H9 (cell line): Measurements from ENCODE around the gene PHLDB1. TPM values are rescaled to one million over a fixed set of nuclear protein-coding genes. Genes with fewer than 3 reads are reported as not detected.

Experiments used
- DNase-seq: peaks from one replicate; pipeline ENCODE4 v3.0.0-alpha.2; 2017
- H2AFZ ChIP-seq: one replicate; pipeline ENCODE4 v1.6.1; 2013; ENCODE audit warnings: mild to moderate bottlenecking, low read length, control low read depth, moderate library complexity
- H2AK5ac ChIP-seq: 2 replicates; pipeline ENCODE4 v1.6.1; 2013; ENCODE audit warnings: low read length, control low read depth, mixed read lengths; ENCODE audit not compliant: insufficient read length
- H2BK120ac ChIP-seq: one replicate; pipeline ENCODE4 v1.6.1; 2013; ENCODE audit warnings: low read depth, mild to moderate bottlenecking, low read length, control low read depth, inconsistent platforms; ENCODE audit not compliant: poor library complexity, severe bottlenecking
- H2BK12ac ChIP-seq: 2 replicates; pipeline ENCODE4 v1.6.1; 2013; ENCODE audit warnings: low read length, control low read depth, mixed read lengths, low read depth; ENCODE audit not compliant: insufficient read length
- H2BK15ac ChIP-seq: 2 replicates; pipeline ENCODE4 v1.6.1; 2013; ENCODE audit warnings: low read depth, low read length, control low read depth
- H2BK20ac ChIP-seq: one replicate; pipeline ENCODE4 v1.6.1; 2013; ENCODE audit warnings: low read depth, mild to moderate bottlenecking, low read length, control low read depth, inconsistent platforms; ENCODE audit not compliant: poor library complexity, severe bottlenecking
- H2BK5ac ChIP-seq: 2 replicates; pipeline ENCODE4 v1.6.1; 2013; ENCODE audit warnings: low read length, control low read depth, mixed read lengths; ENCODE audit not compliant: insufficient read length
- H3K14ac ChIP-seq: 2 replicates; pipeline ENCODE4 v1.6.1; 2013; ENCODE audit warnings: low read length, control low read depth; ENCODE audit not compliant: insufficient read depth
- H3K18ac ChIP-seq: 2 replicates; pipeline ENCODE4 v1.6.1; 2013; ENCODE audit warnings: low read depth, mild to moderate bottlenecking, mixed read lengths, low read length, control low read depth; ENCODE audit not compliant: insufficient read length
- H3K23ac ChIP-seq: 2 replicates; pipeline ENCODE4 v1.6.1; 2013; ENCODE audit warnings: low read length, control low read depth, mixed read lengths, low read depth; ENCODE audit not compliant: insufficient read length
- H3K23me2 ChIP-seq: 2 replicates; pipeline ENCODE4 v1.6.1; 2013; ENCODE audit warnings: low read depth, mild to moderate bottlenecking, mixed read lengths, low read length, control low read depth; ENCODE audit not compliant: insufficient read length, poor library complexity, severe bottlenecking
- H3K27ac ChIP-seq: 2 replicates; pipeline ENCODE4 v1.5.1; 2013; ENCODE audit warnings: low read length, control low read depth, mixed read lengths, low read depth; ENCODE audit not compliant: insufficient read length
- H3K27me3 ChIP-seq: 2 replicates; pipeline ENCODE4 v1.6.1; 2013; ENCODE audit warnings: low read length, control low read depth, inconsistent platforms; ENCODE audit not compliant: insufficient read depth
- H3K4ac ChIP-seq: 2 replicates; pipeline ENCODE4 v1.6.1; 2013; ENCODE audit warnings: low read depth, mild to moderate bottlenecking, control low read depth, inconsistent platforms, low read length, moderate library complexity
- H3K4me1 ChIP-seq: 2 replicates; pipeline ENCODE4 v1.6.1; 2013; ENCODE audit warnings: low read length, control low read depth, inconsistent platforms; ENCODE audit not compliant: insufficient read depth
- H3K4me2 ChIP-seq: 2 replicates; pipeline ENCODE4 v1.6.1; 2013; ENCODE audit warnings: low read length, control low read depth, mixed read lengths; ENCODE audit not compliant: insufficient read length, insufficient read depth
- H3K56ac ChIP-seq: 2 replicates; pipeline ENCODE4 v1.6.1; 2013; ENCODE audit warnings: low read depth, mild to moderate bottlenecking, mixed read lengths, low read length, control low read depth; ENCODE audit not compliant: insufficient read length
- H3K79me1 ChIP-seq: 2 replicates; pipeline ENCODE4 v1.6.1; 2013; ENCODE audit warnings: low read depth, mild to moderate bottlenecking, moderate library complexity, low read length, control low read depth, inconsistent platforms; ENCODE audit not compliant: insufficient read depth, poor library complexity, severe bottlenecking
- H3K79me2 ChIP-seq: 2 replicates; pipeline ENCODE4 v1.6.1; 2013; ENCODE audit warnings: low read length, control low read depth, inconsistent platforms; ENCODE audit not compliant: insufficient read depth
- H3K9ac ChIP-seq: 2 replicates; pipeline ENCODE4 v1.6.1; 2013; ENCODE audit warnings: low read length, control low read depth, mixed read lengths; ENCODE audit not compliant: insufficient read length; ENCODE audit errors: extremely low read depth
- H3K9me3 ChIP-seq: one replicate; pipeline ENCODE4 v1.6.1; 2013; ENCODE audit warnings: low read depth, low read length, inconsistent platforms; ENCODE audit not compliant: control insufficient read depth
- H3T11ph ChIP-seq: one replicate; pipeline ENCODE4 v1.6.1; 2013; ENCODE audit warnings: mild to moderate bottlenecking, low read length, control low read depth, inconsistent platforms
- H4K20me1 ChIP-seq: one replicate; pipeline ENCODE4 v1.6.1; 2013; ENCODE audit not compliant: control insufficient read depth, insufficient read length, insufficient read depth
- H4K5ac ChIP-seq: 2 replicates; pipeline ENCODE4 v1.6.1; 2013; ENCODE audit warnings: low read depth, mild to moderate bottlenecking, mixed read lengths, low read length, control low read depth; ENCODE audit not compliant: insufficient read length
- H4K8ac ChIP-seq: replicated peaks from 2 replicates; pipeline ENCODE4 v1.6.1; 2013; ENCODE audit warnings: low read length, control low read depth, mixed read lengths, low read depth; ENCODE audit not compliant: insufficient read length
- H4K91ac ChIP-seq: 2 replicates; pipeline ENCODE4 v1.6.1; 2013; ENCODE audit warnings: low read depth, mild to moderate bottlenecking, moderate library complexity, mixed read lengths, low read length, control low read depth; ENCODE audit not compliant: insufficient read length
- H3K27ac Mint-ChIP-seq, 3 experiments: 2 replicates in 2 of 3; 3 replicates in 1 of 3; pipeline ENCODE4 v1.8.0; 2020 to 2021; ENCODE audit warnings: mixed read lengths in 3 of 3, mild to moderate bottlenecking in 1 of 3, moderate library complexity in 1 of 3
- H3K27me3 Mint-ChIP-seq: 2 replicates; pipeline ENCODE4 v1.8.0; 2021; ENCODE audit warnings: low read depth, mild to moderate bottlenecking, moderate library complexity, mixed read lengths
- H3K36me3 Mint-ChIP-seq, 3 experiments: 2 replicates in 2 of 3; 3 replicates in 1 of 3; pipeline ENCODE4 v1.8.0; 2020 to 2021; ENCODE audit warnings: low read depth in 3 of 3, mixed read lengths in 3 of 3; ENCODE audit not compliant: insufficient read depth in 1 of 3
- H3K4me1 Mint-ChIP-seq, 2 experiments: 2 replicates each; pipeline ENCODE4 v1.8.0; 2020; ENCODE audit warnings: mixed read lengths in 2 of 2
- H3K4me3 Mint-ChIP-seq, 2 experiments: 2 replicates in 1 of 2; 3 replicates in 1 of 2; pipeline ENCODE4 v1.8.0; 2020 to 2021; ENCODE audit warnings: mild to moderate bottlenecking in 2 of 2, mixed read lengths in 2 of 2, moderate library complexity in 1 of 2
- H3K9me3 Mint-ChIP-seq, 2 experiments: 2 replicates in 1 of 2; 3 replicates in 1 of 2; pipeline ENCODE4 v1.8.0; 2020; ENCODE audit warnings: mild to moderate bottlenecking in 2 of 2, mixed read lengths in 2 of 2, moderate library complexity in 1 of 2
- WGBS: extraction: QIAGEN DNeasy Blood & Tissue Kit; methylation state at CpG from one replicate; pipeline ENCODE4 v1.1.7; 2013; ENCODE audit warnings: missing lambda C conversion rate, low lambda C conversion rate, mixed read lengths; ENCODE audit not compliant: insufficient read length; ENCODE audit errors: extremely low coverage; 5-methylcytosine and 5-hydroxymethylcytosine counted together
- total RNA-seq: library from RNA; stranded (reverse); gene quantifications from 2 replicates; pipeline ENCODE4 v1.2.1, GENCODE V29; 2021
- TF ChIP-seq, protein P1 (sequence below): fragments of 200-600 bp; sonication (generic); conservative IDR thresholded peaks from 3 replicates; pipeline ENCODE4 v1.8.0; 2021; ENCODE audit warnings: antibody characterized with exemption, mild to moderate bottlenecking

Gene PHLDB1
- total RNA-seq, 1 experiment from 2014 or later = 56.0 TPM

DNA sequence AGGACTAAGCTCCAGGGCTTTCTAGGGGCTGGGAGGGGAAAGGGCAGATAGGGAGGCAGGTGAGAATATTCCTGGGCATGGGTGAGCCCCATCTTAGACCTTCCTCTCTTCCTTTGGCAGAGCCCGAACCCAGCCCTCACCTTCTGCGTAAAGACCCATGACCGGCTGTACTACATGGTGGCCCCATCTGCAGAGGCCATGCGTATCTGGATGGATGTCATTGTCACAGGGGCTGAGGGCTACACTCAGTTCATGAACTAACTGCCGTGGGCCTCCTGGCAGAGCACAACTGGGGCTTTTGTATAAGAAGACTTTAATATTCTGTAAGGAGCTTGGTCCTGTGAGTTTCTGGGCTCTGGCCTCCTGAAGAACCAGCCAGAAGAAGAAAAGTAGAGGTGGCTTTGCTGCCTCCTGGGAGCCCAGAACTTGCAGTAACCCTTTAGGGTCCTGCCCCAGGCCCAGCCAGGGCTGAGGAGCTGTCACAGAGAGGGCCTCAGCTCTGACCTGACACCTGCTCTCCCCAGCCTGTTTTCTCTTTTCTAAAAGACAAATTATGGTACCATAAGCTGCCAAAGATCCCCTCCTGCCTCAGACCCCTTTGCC lies 49.2 kb downstream of the PHLDB1 start:
- Histone ChIP-seq H3K79me1 (no peaks in the 10 kb centered on the region), H4K91ac (no peak overlapping the region), H3K27ac (no peak overlapping the region), H4K8ac (no peak overlapping the region), H4K5ac (no peak overlapping the region), H2BK120ac (no peak overlapping the region), H2BK12ac (no peak overlapping the region), H3K23me2 (no peaks in the 10 kb centered on the region), H3K9ac (no peak overlapping the region), H2BK15ac (no peak overlapping the region), H3K4ac (no peak overlapping the region), H3K9me3 (no peaks in the 10 kb centered on the region), H3K18ac (no peak overlapping the region), H2AFZ (no peak overlapping the region), H2AK5ac (no peak overlapping the region), H3K14ac (no peak overlapping the region), H3K27me3 (no peaks in the 10 kb centered on the region), H2BK5ac (no peak overlapping the region), H3T11ph (no peak overlapping the region), H3K4me2 (no peak overlapping the region), H3K79me2 (no peaks in the 10 kb centered on the region), H3K23ac (no peak overlapping the region), H2BK20ac (no peak overlapping the region), H4K20me1 (peaks cover 2% of the 10 kb centered on the region), H3K56ac (no peak overlapping the region), H3K4me1 (peaks cover 3% of the 10 kb centered on the region; the same call in 1 of the 2 replicates)
- H3K9me3 Mint-ChIP-seq = no peaks in the 10 kb centered on the region
- no peak overlapping the region; a peak in 1 of 7 replicates for H3K27ac Mint-ChIP-seq
- TF ChIP-seq, protein P1, sequence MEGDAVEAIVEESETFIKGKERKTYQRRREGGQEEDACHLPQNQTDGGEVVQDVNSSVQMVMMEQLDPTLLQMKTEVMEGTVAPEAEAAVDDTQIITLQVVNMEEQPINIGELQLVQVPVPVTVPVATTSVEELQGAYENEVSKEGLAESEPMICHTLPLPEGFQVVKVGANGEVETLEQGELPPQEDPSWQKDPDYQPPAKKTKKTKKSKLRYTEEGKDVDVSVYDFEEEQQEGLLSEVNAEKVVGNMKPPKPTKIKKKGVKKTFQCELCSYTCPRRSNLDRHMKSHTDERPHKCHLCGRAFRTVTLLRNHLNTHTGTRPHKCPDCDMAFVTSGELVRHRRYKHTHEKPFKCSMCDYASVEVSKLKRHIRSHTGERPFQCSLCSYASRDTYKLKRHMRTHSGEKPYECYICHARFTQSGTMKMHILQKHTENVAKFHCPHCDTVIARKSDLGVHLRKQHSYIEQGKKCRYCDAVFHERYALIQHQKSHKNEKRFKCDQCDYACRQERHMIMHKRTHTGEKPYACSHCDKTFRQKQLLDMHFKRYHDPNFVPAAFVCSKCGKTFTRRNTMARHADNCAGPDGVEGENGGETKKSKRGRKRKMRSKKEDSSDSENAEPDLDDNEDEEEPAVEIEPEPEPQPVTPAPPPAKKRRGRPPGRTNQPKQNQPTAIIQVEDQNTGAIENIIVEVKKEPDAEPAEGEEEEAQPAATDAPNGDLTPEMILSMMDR = no peak
- WGBS = no CpG with 5 or more reads among the region's 5 CpGs
- H3K4me3 Mint-ChIP-seq = no peak overlapping the region
- peaks cover 27 to 33% of the 10 kb centered on the region in 2 experiments for H3K4me1 Mint-ChIP-seq
- peaks cover 5 to 43% (median 43%) of the 10 kb centered on the region in 3 experiments; a peak in 5 of 7 replicates for H3K36me3 Mint-ChIP-seq
- H3K27me3 Mint-ChIP-seq = no peaks in the 10 kb centered on the region; the same call in 1 of the 2 replicates
- DNase-seq = no peak
